Measurements from ENCODE around the gene MILR1.

MILR1 gene

GRCh38 chr17:64448665-64449512 lies at the start of gene MILR1:
MILR1 (plus strand) TSS chr17:64449115; CDS start chr17:64449169, 54 bp downstream.
- no peak for FAIRE-seq
- peak; percentile 58 for DNase-seq (ENCODE audit: insufficient read length, low spot score)
- no peak for TF ChIP-seq POLR2A (IDR thresholded peaks at IDR 0.05; ENCODE audit: low read depth, low read length)

- no peak for FAIRE-seq
- no peak for TF ChIP-seq POLR2A (IDR thresholded peaks at IDR 0.05; ENCODE audit: low read depth, low read length)
- no peak for DNase-seq (ENCODE audit: insufficient read length, low spot score)
Measured at GRCh38 chr17:64399767-64400156, 49.2 kb upstream of the MILR1 start.

- FAIRE-seq (no peak), DNase-seq (ENCODE audit: insufficient read length, low spot score) (no peak)
- TF ChIP-seq POLR2A (IDR thresholded peaks at IDR 0.05; ENCODE audit: low read depth, low read length): no peak
Measured at GRCh38 chr17:64400642-64401041, 48.3 kb upstream of the MILR1 start.

- FAIRE-seq (no peak), DNase-seq (ENCODE audit: insufficient read length, low spot score) (no peak)
- TF ChIP-seq POLR2A (IDR thresholded peaks at IDR 0.05; ENCODE audit: low read depth, low read length): no peak
Measured at GRCh38 chr17:64401244-64401860, 47.6 kb upstream of the MILR1 start.

- DNase-seq (ENCODE audit: insufficient read length, low spot score) (no peak), FAIRE-seq (no peak)
- no peak for TF ChIP-seq POLR2A (IDR thresholded peaks at IDR 0.05; ENCODE audit: low read depth, low read length)
Measured at GRCh38 chr17:64401941-64402340, 47.0 kb upstream of the MILR1 start.

- TF ChIP-seq POLR2A (IDR thresholded peaks at IDR 0.05; ENCODE audit: low read depth, low read length): no peak
- no peak for FAIRE-seq
- no peak for DNase-seq (ENCODE audit: insufficient read length, low spot score)
Measured at GRCh38 chr17:64402469-64402868, 46.4 kb upstream of the MILR1 start.

GRCh38 chr17:64403881-64404460 lies 44.9 kb upstream of the MILR1 start:
- FAIRE-seq (no peak), DNase-seq (ENCODE audit: insufficient read length, low spot score) (no peak)
- TF ChIP-seq POLR2A (IDR thresholded peaks at IDR 0.05; ENCODE audit: low read depth, low read length): no peak

- no peak for TF ChIP-seq POLR2A (IDR thresholded peaks at IDR 0.05; ENCODE audit: low read depth, low read length)
- no peak for DNase-seq (ENCODE audit: insufficient read length, low spot score)
- no peak for FAIRE-seq
Measured at GRCh38 chr17:64406321-64407200, 42.4 kb upstream of the MILR1 start.

- no peak for DNase-seq (ENCODE audit: insufficient read length, low spot score)
- TF ChIP-seq POLR2A (IDR thresholded peaks at IDR 0.05; ENCODE audit: low read depth, low read length): no peak
- FAIRE-seq: no peak
Measured at GRCh38 chr17:64410750-64411490, 38.0 kb upstream of the MILR1 start.

- no peak for FAIRE-seq
- no peak for DNase-seq (ENCODE audit: insufficient read length, low spot score)
- TF ChIP-seq POLR2A (IDR thresholded peaks at IDR 0.05; ENCODE audit: low read depth, low read length): no peak
Measured at GRCh38 chr17:64411999-64412771, 36.7 kb upstream of the MILR1 start.

GRCh38 chr17:64412944-64413381 lies 36.0 kb upstream of the MILR1 start:
- FAIRE-seq (no peak), DNase-seq (ENCODE audit: insufficient read length, low spot score) (no peak)
- no peak for TF ChIP-seq POLR2A (IDR thresholded peaks at IDR 0.05; ENCODE audit: low read depth, low read length)

- no peak for TF ChIP-seq POLR2A (IDR thresholded peaks at IDR 0.05; ENCODE audit: low read depth, low read length)
- DNase-seq (ENCODE audit: insufficient read length, low spot score) (no peak), FAIRE-seq (no peak)
Measured at GRCh38 chr17:64413513-64413912, 35.4 kb upstream of the MILR1 start.

Measured in H54 (cell line).